Endothelial cell of umbilical vein (primary cell): ENCODE data around the gene TPT1. TPM values are rescaled to one million over a fixed set of nuclear protein-coding genes. Genes with fewer than 3 reads are reported as not detected.

ENCODE experiments used
- BruUV-seq: library from RNA; stranded (reverse); fragments of 400-500 nt; replicated peaks from 2 replicates; lab custom pipeline; 2021; lab: Mats Ljungman, UMichigan
- CTCF ChIA-PET: fragments of 300-600, 350-600 bp; sonication (Branson Sonifier 250); formaldehyde crosslinking; loops from one replicate; lab custom pipeline; 2021; ENCODE audit warnings: antibody characterized with exemption, inconsistent platforms; lab: Charles Lee
- POLR2A ChIA-PET: fragments of 300-600, 350-600 bp; sonication (Branson Sonifier 250); formaldehyde crosslinking; loops from one replicate; lab custom pipeline; 2021; ENCODE audit warnings: antibody characterized with exemption, inconsistent platforms; lab: Charles Lee
- DNase-seq: peaks from one replicate; pipeline ENCODE4 v3.0.0-alpha.2; 2011; ENCODE audit warnings: low read depth, low spot score
- FAIRE-seq: peaks from 2 replicates; lab custom pipeline; 2011; peaks lifted over from hg19 to GRCh38; lab: Jason Lieb, UNC
- H2AFZ ChIP-seq: 2 replicates; pipeline ENCODE4 v1.6.0; 2012; ENCODE audit warnings: low read depth, low read length, control low read depth, inconsistent platforms
- H3K27ac ChIP-seq: 2 replicates; pipeline ENCODE4 v1.5.1; 2011; ENCODE audit warnings: low read depth, mild to moderate bottlenecking, control low read depth, low read length, moderate library complexity; ENCODE audit not compliant: insufficient read depth
- H3K27me3 ChIP-seq, 2 experiments: 2 replicates each; pipeline versions ENCODE4 v1.6.0 to v1.6.1; 2011; ENCODE audit warnings: low read length in 2 of 2, mixed read lengths in 1 of 2; ENCODE audit not compliant: control insufficient read depth in 2 of 2, insufficient read depth in 2 of 2
- H3K36me3 ChIP-seq, 2 experiments: 2 replicates in 1 of 2; 3 replicates in 1 of 2; pipeline ENCODE4 v1.5.1; 2011; ENCODE audit warnings: low read length in 2 of 2, mild to moderate bottlenecking in 1 of 2, moderate library complexity in 1 of 2; ENCODE audit not compliant: control insufficient read depth in 2 of 2, insufficient read depth in 2 of 2; ENCODE audit errors: extremely low read depth in 1 of 2
- H3K4me1 ChIP-seq: 3 replicates; pipeline ENCODE4 v1.5.1; 2011; ENCODE audit warnings: mild to moderate bottlenecking, low read length; ENCODE audit not compliant: control insufficient read depth, insufficient read depth; ENCODE audit errors: extremely low read depth
- H3K4me2 ChIP-seq: 2 replicates; pipeline ENCODE4 v1.6.1; 2011; ENCODE audit warnings: low read length, control low read depth, mixed read lengths; ENCODE audit not compliant: insufficient read depth
- H3K4me3 ChIP-seq, 3 experiments: fragments of 200-600 bp in 1 of 3; sonication (generic), shearing (Covaris generic) in 1 of 3; replicated peaks in 1 of 3; 2 replicates each; pipeline ENCODE4 v1.5.1; 2011 to 2016; ENCODE audit warnings: control low read depth in 3 of 3, low read length in 3 of 3, mild to moderate bottlenecking in 2 of 3, inconsistent platforms in 1 of 3, low read depth in 1 of 3, moderate library complexity in 1 of 3; ENCODE audit not compliant: insufficient read depth in 1 of 3
- H3K79me2 ChIP-seq: 2 replicates; pipeline ENCODE4 v1.6.0; 2012; ENCODE audit warnings: low read length, inconsistent platforms; ENCODE audit not compliant: control insufficient read depth, insufficient read depth
- H3K9ac ChIP-seq: replicated peaks from 2 replicates; pipeline ENCODE3; 2011; ENCODE audit warnings: low read length, control low read depth; ENCODE audit not compliant: insufficient read depth; ENCODE audit errors: extremely low read depth
- H3K9me1 ChIP-seq: replicated peaks from 3 replicates; pipeline ENCODE4 v1.6.0; 2011; ENCODE audit warnings: mild to moderate bottlenecking, low read length; ENCODE audit not compliant: control insufficient read depth, insufficient read depth; ENCODE audit errors: extremely low read depth
- H3K9me3 ChIP-seq: replicated peaks from 2 replicates; pipeline ENCODE4 v1.5.1; 2012; ENCODE audit warnings: low read length, inconsistent platforms; ENCODE audit not compliant: control insufficient read depth, insufficient read depth
- H4K20me1 ChIP-seq: replicated peaks from 2 replicates; pipeline ENCODE3; 2011; ENCODE audit warnings: mild to moderate bottlenecking, low read length; ENCODE audit not compliant: control insufficient read depth, insufficient read depth; ENCODE audit errors: extremely low read depth
- CTCF ChIP-seq, 2 donors: IDR thresholded peaks; 1 replicate in 1 of 2; 2 replicates in 1 of 2; pipeline ENCODE4 v1.5.1; 2011; ENCODE audit warnings: low read length in 2 of 2, mild to moderate bottlenecking in 2 of 2, moderate library complexity in 2 of 2, control low read depth in 1 of 2, inconsistent platforms in 1 of 2, low read depth in 1 of 2; ENCODE audit not compliant: insufficient read depth in 1 of 2; ENCODE audit errors: extremely low read depth in 1 of 2
- EZH2 ChIP-seq: IDR thresholded peaks from 2 replicates; pipeline ENCODE4 v1.6.1; 2012; ENCODE audit warnings: borderline replicate concordance, low read depth, mild to moderate bottlenecking, moderate library complexity, low read length, inconsistent platforms; ENCODE audit not compliant: severe bottlenecking
- FOS ChIP-seq: IDR thresholded peaks from 2 replicates; pipeline ENCODE4 v1.6.1; 2011; ENCODE audit warnings: mild to moderate bottlenecking, low read length, moderate library complexity, borderline replicate concordance; ENCODE audit not compliant: insufficient read depth
- GATA2 ChIP-seq: IDR thresholded peaks from 2 replicates; pipeline ENCODE4 v1.7.0; 2011; ENCODE audit warnings: low read depth, mild to moderate bottlenecking, moderate library complexity, mixed read lengths, low read length; ENCODE audit not compliant: insufficient read length, insufficient read depth
- JUN ChIP-seq: IDR thresholded peaks from 2 replicates; pipeline ENCODE4 v1.6.1; 2011; ENCODE audit warnings: borderline replicate concordance, low read depth; ENCODE audit not compliant: insufficient read length, insufficient read depth
- MAX ChIP-seq: IDR thresholded peaks from 2 replicates; pipeline ENCODE4 v1.6.1; 2011; ENCODE audit not compliant: insufficient read depth, insufficient read length
- MYC ChIP-seq: IDR thresholded peaks from one replicate; pipeline ENCODE4 v1.6.1; 2011; ENCODE audit warnings: mild to moderate bottlenecking, low read depth, low read length
- POLR2A ChIP-seq: IDR thresholded peaks from 2 replicates; pipeline ENCODE4 v1.6.1; 2012; ENCODE audit warnings: low read depth, mild to moderate bottlenecking, control low read depth, low read length
- POLR2AphosphoS5 ChIP-seq: IDR thresholded peaks from 2 replicates; pipeline ENCODE4 v1.6.1; 2012; ENCODE audit warnings: low read depth, mild to moderate bottlenecking, control low read depth, low read length, moderate library complexity; ENCODE audit not compliant: insufficient read depth
- dilution Hi-C: fragments of 300-500 bp; cut with MboI; formaldehyde crosslinking; loops from one replicate; pipeline ENCODE4 v1.15.0; 2019; ENCODE audit warnings: low sequenced_read_pairs; ENCODE audit not compliant: extremely low pct_ligation_motif_present
- intact Hi-C: fragments of 100-400 bp; cut with micrococcal nuclease; formaldehyde crosslinking; loops from one replicate; pipeline ENCODE4 v1.10.0; 2022
- polyA plus RNA-seq, 4 experiments: library from polyadenylated mRNA; depleted of rRNA in 3 of 4; stranded (reverse) in 3 of 4; unstranded in 1 of 4; fragments of >200 nt; gene quantifications; 2 replicates each; pipeline versions ENCODE4 v1.2.1 to v1.2.3, GENCODE V29; 2011 to 2012; ENCODE audit warnings: missing spikeins in 1 of 4
- total RNA-seq: library from RNA; stranded (reverse); gene quantifications from 2 replicates; pipeline ENCODE4 v1.2.3, GENCODE V29; 2021

Gene TPT1
- total and polyA plus RNA-seq, 2 donors (not counting 3 experiments of a cell fraction or from before 2014, with no cell fraction given): 2,993 to 4,330 TPM

GRCh38 chr13:45333977-45334922, 6.7 kb downstream of the TPT1 start:
- ChIA-PET POLR2A (no interaction called here), CTCF (interaction anchor here (1.0 to 1.6 kb wide), 2 partner anchors 8 to 60 kb away, joined by 3 to 6 read pairs; no protein-coding TSS in a partner anchor)
- no TSS peak for BruUV-seq
- peak; percentile 37 for FAIRE-seq
- peaks cover 38% of the 10 kb centered on the region for H3K79me2 ChIP-seq
- peak overlapping the region; percentile 16 for H3K27ac ChIP-seq
- no peaks in the 10 kb centered on the region for H3K9me3 ChIP-seq
- no peaks in the 10 kb centered on the region for H3K27me3 ChIP-seq
- H3K36me3 ChIP-seq: peaks cover 23 to 37% of the 10 kb centered on the region in 2 experiments
- peak overlapping the region; percentile 4 for H3K4me2 ChIP-seq
- intact Hi-C loops (no loop called here), dilution Hi-C loops (no loop called here)
- H3K4me1 ChIP-seq: peaks cover 89% of the 10 kb centered on the region
- peak; percentile 45 for DNase-seq
- H2AFZ ChIP-seq: no peak overlapping the region
- no peak overlapping the region for H3K9ac ChIP-seq
- no peaks in the 10 kb centered on the region for H3K9me1 ChIP-seq
- TF ChIP-seq POLR2AphosphoS5 (peak; percentile 40), MAX (no peak), MYC (no peak), JUN (no peak), CTCF (IDR thresholded peaks at IDR 0.05; ENCODE audit: extremely low read depth in 1 of 2, insufficient read depth in 1 of 2, low read depth in 1 of 2, low read length in 2 of 2) (no peak), POLR2A (peak; percentile 9), EZH2 (no peak), GATA2 (peak; percentile 31), FOS (peak; percentile 41)
- H3K4me3 ChIP-seq: no peak overlapping the region
- H4K20me1 ChIP-seq: peaks cover 20% of the 10 kb centered on the region
